Fibroblast of skin of right biceps (primary cell): ENCODE measurements around the gene BICDL2.
A peak's percentile ranks its signal among the peaks of the same experiment; 100 is the strongest.
"Not testable (repeated sequence)": the region's sequence is repeated elsewhere in the genome, so short reads cannot be mapped to it uniquely, and the experiment has no call there.

Experiments
- DNase-seq: peaks from one replicate; pipeline ENCODE4 v3.0.0-alpha.2; 2013

BICDL2 gene

DNA sequence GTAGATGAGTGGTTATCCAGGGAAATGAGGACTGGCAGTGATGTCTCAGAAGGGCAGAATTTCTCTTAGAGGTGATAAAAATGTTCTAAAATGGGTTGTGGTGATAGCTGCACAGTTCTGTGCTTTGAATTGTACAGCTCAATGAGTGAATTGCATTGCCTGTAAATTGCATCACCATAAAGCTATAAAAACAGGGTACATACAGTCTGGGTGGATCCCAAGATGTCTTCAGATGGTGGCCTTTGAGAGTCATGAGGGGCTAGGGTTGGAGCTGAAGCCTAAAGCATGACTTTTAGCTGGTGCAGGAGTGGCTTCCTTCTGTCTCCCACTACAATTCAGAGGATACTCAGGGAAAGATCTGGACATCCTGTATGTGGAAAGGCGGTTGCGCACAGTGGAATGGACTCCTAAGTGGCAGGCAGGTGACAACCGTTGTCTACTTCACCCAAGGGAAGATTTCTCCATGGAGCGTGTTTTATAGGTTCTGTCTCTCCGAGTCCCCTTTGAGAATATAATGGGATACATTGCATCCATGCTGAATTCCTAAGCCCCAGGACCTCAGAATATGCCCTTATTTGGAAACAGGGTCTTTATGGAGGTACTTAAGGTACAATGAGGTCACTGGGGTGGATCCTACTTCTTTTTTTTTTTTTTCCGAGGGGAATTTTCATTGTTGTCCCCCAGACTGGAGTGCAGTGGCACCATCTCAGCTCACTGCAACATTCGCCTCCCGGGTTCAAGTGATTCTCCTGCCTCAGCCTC is 27.1 kb upstream of the BICDL2 start:
- no peak for DNase-seq

- no peak for DNase-seq
Measured at GRCh38 chr16:3062553-3062952, 25.8 kb upstream of the BICDL2 start.

DNA sequence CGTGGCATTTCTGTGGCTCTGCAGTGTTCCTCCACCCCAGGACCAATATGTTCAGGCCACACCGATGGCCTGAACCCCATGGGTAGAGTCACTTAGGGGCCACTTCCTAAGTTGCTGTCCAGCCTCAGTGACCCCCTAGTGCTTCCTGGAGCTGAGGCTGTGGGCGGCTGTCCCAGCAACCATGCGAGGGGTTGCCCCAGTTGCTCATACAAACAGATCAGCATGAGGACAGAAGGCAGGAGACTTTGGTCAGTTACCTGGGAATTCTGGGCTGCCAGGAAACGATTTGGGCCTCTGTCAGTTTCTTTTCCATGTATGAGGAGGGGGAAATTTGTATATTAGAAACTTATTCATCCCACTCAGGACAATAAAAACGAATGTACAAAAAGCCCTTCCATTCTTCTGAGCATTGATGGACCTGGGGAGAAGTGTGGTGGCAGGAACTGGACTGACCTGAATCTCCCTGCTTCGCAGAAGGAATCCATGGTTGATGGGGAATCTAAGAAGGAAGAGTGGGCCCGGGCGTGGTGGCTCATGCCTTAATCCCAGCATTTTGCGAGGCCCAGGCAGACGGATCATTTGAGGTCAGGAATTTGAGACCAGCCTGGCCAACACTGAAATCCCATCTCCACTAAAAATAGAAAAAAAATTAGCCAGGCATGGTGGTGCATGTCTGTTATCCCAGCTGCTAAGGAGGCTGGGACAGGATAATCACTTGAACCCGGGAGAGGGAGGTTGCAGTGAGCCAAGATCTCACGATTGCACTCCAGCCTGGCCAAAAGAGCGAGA is 23.8 kb upstream of the BICDL2 start:
- DNase-seq, result no peak

GRCh38 chr16:3059723-3060242 is 23.0 kb upstream of the BICDL2 start:
- DNase-seq, result no peak

DNA sequence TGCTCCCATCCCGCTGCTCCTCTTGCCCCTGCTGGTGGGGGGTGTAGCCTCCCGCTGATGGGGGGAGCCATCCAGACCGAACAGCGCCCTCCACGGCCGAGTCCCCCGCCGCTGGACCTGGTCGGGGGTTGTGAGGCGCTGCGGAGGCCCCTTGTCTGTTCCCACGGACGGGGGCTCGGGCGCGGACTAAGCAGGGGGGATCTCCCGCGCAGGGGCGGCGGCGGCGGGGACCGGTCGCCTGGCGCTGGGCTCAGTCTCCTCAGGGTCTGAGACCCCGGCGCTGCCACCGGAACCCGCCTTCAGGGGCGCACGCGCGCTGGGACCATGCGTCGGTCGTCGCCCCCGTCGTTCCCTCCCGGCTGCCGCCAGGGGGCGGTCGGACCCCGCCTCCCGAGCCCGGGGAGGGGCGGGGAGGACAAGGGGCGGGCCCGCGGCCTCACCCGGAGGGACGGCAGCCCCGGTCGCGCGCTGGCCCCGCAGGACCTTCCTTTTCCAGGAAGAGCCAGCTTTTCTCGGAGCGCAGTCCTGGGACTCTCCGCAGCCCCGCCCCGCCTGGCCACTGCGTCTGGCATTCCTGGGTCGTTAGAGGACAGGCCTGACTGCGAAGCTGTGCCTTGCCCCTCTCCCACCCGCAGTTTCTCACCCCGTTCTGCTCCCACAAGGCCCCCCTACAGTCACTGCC is 22.4 kb upstream of the BICDL2 start:
- DNase-seq, result peak; percentile 87

DNA sequence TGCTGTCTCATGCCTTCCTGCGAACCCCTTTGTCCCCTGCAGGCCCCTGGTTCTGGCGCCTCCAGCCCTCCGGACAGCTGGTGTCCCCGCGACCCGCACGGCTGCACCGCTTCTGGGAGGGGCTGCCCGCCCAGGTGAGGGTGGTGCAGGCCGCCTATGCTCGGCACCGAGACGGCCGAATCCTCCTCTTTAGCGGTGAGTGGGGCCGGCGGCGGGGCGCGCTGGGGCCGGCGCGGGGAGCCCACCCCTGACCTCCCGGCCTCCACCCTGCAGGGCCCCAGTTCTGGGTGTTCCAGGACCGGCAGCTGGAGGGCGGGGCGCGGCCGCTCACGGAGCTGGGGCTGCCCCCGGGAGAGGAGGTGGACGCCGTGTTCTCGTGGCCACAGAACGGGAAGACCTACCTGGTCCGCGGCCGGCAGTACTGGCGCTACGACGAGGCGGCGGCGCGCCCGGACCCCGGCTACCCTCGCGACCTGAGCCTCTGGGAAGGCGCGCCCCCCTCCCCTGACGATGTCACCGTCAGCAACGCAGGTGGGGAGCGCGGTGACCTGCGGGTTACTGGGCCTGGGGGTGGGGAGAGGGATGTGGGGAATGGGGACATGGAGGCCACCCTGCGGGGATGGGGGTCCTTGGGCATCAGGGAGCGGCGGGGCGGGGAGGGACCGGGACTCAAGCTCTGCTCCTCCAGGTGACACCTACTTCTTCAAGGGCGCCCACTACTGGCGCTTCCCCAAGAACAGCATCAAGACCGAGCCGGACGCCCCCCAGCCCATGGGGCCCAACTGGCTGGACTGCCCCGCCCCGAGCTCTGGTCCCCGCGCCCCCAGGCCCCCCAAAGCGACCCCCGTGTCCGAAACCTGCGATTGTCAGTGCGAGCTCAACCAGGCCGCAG is 21.6 kb upstream of the BICDL2 start:
- DNase-seq, result peak; percentile 45

- no peak for DNase-seq
Measured at GRCh38 chr16:3057181-3058138, 20.7 kb upstream of the BICDL2 start.

DNA sequence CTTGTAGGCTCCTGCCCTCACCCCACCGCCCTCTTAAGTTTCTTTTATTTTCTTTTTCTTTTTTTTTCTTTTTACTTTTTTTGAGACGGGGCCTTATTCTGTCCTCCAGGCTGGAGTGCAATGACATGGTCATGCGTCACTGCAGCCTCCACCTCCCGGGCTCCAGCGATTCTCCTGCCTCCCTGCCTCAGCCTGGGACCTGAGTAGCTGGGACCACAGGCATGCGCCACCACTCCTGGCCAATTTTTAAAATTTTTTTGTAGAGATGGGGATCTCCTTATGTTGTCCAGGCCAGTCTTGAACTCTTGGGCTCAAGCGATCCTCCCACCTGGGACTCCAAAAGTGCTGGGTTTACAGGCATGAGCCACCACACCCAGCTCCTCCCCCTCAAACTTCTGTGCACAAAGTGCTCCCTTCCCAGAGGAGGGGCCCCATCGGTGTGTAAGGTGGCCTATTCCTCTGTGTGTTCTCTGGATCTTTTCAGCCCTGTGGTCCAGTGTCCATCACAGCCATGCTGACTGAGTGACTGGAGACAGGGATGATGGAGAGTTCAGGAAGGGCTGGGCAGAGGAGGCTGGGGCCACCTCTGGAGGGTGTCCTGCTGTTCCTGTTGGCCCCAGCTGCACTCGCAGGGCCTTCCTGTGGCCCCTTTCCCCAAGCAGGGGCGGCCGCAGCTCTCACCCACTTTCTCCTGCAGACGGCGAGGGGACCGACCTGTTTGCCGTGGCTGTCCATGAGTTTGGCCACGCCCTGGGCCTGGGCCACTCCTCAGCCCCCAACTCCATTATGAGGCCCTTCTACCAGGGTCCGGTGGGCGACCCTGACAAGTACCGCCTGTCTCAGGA is 19.8 kb upstream of the BICDL2 start:
- no peak for DNase-seq

- DNase-seq, result not testable (repeated sequence)
Measured at GRCh38 chr16:3055734-3056115, 19.0 kb upstream of the BICDL2 start.

DNA sequence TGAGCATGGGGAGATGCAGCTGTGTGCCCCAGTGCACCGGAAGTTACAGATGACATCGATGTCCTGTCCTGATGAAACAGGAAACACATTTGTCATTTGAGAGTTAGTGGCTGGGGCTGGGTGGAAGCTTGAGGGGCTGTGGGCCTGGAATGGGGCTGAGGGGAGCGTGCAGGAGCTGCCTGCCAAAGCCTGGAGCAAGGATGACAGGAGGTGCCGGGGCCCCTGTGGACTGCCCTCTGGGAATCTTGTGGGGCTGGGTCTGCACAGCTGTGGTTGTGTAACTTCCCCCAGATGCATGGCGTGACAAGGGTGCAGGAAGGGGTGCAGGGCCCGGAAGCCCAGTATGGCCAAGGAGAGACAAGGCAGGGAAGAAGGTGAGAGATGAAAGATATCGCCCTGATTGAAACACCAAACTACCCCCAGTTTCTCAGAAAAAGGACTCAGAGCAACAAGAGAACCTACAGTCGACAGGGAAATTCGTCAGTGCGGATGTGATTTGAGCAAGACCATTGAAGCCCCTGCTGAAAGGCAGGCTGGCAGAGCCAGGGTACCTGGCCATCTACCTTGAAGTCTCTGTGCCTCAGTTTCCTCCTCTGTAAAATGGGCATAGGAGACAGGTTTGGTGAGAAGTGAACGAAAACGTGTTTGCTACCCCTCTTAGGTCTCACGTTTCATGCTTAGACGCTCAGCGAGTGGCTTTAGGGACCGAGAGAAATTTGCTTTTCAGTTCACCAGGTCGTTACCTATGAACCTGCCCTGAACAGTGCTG is 18.4 kb upstream of the BICDL2 start:
- no peak for DNase-seq

- not testable (repeated sequence) for DNase-seq
Measured at GRCh38 chr16:3053330-3053710, 16.6 kb upstream of the BICDL2 start.

GRCh38 chr16:3052571-3053329 is 16.0 kb upstream of the BICDL2 start:
- not testable (repeated sequence) for DNase-seq

DNA sequence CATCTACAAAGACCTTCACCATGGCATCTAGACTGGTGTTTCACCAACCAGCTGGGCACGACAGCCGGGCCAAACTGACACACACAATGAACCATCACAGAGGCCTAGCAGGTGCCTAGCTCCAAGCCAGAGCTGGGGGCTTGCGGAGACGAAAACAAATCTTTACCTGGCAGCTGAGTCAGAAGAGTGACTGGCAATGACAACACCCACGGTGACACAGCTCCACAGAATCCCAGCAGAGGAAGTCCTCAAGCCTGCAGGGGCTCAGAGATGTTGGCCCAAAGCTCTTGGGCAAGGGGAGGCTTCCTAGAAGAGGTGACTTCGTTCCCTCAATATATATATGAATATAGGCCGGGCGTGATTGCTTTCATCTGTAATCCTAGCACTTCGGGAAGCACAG is 14.8 kb upstream of the BICDL2 start:
- DNase-seq, result no peak

DNA sequence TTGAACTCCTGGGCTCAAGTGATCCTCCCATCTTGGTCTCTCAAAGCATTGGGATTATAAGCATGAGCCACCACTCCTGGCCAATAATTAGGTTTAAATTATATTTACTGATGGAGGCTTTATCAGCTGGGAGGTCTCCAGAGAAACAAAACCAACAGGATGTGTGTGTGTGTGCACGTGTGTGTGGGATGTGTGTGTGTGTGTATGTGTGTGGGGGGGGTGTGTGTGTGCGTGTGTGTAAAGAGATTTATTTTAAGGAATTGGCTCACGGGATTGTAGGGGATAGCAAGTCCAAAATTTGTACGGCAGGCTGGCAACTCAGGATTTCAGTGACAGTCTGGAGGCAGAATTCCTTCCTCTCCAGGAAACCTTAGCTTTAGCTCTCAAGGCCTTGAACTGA is 14.3 kb upstream of the BICDL2 start:
- no peak for DNase-seq

GRCh38 chr16:3050487-3050886 is 13.7 kb upstream of the BICDL2 start:
- DNase-seq, result no peak

DNA sequence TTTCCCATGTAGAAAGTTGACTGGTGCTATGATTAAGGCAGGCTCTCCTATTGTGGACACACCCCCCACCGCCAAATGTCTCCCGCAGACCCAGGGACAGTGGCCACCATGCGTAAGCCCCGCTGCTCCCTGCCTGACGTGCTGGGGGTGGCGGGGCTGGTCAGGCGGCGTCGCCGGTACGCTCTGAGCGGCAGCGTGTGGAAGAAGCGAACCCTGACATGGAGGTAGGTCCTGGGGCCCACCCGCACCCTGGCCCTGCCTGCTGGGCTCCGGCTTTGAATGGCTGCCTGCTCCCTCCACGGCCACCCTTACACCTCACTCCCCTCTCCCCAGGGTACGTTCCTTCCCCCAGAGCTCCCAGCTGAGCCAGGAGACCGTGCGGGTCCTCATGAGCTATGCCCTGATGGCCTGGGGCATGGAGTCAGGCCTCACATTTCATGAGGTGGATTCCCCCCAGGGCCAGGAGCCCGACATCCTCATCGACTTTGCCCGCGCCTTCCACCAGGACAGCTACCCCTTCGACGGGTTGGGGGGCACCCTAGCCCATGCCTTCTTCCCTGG is 13.3 kb upstream of the BICDL2 start:
- no peak for DNase-seq

DNA sequence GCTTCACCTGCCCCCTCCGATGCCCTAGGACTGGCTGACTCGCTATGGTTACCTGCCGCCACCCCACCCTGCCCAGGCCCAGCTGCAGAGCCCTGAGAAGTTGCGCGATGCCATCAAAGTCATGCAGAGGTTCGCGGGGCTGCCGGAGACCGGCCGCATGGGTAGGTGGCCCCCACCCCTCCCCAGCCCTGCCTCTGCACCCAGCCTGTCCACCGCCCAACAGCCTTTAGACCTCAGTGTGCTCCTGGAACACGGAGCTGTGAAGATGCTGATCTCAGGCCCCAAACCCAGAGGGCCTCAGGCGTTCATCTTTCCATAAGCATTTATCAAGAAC is 10.6 kb upstream of the BICDL2 start:
- DNase-seq, result no peak

- DNase-seq, result no peak
Measured at GRCh38 chr16:3046641-3047386, 10.1 kb upstream of the BICDL2 start.
